EL (cell line): ENCODE results near the gene RPS6KL1.

Source experiments
- DNase-seq: peaks from one replicate; pipeline ENCODE4 v3.0.0-alpha.2; 2016

The RPS6KL1 gene

GRCh38 chr14:74911221-74911620 lies 11.8 kb downstream of the RPS6KL1 start:
- DNase-seq, result no peak

DNA sequence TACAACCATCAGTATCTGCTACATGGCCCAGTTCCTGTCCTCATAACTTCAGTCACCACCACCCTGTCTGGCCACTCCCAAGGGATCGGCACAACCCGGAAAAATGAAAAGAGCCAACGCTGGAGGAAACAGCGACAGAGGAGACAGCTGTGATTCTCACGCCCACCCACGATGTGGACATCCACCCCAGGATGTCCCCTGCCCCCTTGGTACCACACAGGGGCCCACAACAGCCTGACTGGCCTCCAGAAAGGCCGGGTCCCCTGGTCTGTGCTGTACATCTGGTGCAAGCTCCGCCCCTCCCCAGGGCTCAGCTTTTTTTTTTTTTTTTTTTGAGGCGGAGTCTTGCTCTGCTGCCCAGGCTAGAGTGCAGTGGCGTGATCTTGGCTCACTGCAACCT lies 12.5 kb downstream of the RPS6KL1 start:
- no peak for DNase-seq

- DNase-seq, result no peak
Observed at GRCh38 chr14:74909911-74910310, 13.1 kb downstream of the RPS6KL1 start.

DNA sequence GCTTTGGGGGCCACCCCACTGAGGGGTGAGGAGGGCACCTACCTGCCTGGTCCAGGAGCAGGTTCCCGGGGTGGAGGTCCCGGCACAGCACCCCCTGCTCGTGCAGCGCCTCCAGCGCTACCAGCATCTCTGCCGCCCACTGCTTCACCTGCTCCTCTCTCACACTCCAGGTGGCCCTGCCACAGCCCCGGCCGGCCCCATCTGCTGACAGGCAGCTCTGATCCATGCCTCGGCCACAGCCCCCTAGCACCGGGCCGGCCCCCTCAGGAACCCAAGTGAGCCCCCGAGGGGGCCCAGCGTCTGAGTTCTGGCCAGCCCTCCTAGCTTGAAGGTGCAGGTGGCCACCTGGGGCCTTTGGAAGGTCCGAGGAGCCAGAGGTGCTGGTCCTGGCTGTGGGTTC lies 13.6 kb downstream of the RPS6KL1 start:
- no peak for DNase-seq

GRCh38 chr14:74908861-74909341 lies 14.2 kb downstream of the RPS6KL1 start:
- DNase-seq, result no peak

DNA sequence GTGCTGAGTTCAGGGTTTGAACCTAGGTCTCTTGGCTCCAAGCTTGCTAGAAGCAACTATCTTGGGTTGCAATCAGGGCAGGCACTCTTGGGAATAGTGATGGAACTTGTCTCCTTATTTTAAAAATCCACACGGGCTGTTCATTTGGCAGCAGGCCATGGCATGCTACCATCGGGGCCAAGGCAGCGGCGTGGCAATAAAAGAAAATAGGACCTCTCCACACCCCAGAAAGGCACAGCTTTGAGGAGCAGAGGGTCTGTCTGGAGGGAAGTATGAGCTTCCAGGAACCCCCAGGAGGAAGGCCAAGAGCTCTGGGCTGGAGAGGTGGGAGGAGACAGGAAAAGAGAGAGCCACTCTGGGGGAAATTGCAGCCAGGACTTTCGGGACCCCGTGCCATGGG lies 15.3 kb downstream of the RPS6KL1 start:
- DNase-seq, result no peak

GRCh38 chr14:74906925-74907521 lies 16.0 kb downstream of the RPS6KL1 start:
- no peak for DNase-seq

DNA sequence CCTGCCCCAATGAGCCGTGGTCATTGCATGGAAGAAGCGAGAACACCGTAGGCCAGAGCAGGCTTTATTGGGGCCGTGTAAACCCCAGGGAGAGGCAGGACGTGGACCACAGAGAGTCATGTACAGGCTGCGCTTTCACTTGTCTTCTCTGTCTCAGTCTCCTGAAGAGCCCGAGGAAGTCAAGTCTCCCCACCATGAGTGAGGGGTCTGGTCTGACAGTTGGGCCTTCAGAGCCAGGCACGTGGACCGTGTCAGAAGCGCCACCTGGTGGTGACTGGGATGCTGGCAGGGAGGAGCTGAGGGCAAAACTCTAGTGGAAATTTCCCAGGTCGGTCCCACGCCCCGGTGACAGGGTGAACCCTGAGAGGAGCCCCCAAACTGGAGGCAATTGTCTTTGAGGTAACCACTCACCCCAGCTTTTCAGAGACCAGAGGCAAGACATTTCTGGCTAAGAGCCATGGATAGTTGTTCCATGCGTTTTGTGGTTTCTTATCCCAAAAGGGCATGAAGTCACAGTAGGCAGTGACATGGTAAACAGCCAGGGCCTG lies 17.4 kb downstream of the RPS6KL1 start:
- peak; percentile 57 for DNase-seq

DNA sequence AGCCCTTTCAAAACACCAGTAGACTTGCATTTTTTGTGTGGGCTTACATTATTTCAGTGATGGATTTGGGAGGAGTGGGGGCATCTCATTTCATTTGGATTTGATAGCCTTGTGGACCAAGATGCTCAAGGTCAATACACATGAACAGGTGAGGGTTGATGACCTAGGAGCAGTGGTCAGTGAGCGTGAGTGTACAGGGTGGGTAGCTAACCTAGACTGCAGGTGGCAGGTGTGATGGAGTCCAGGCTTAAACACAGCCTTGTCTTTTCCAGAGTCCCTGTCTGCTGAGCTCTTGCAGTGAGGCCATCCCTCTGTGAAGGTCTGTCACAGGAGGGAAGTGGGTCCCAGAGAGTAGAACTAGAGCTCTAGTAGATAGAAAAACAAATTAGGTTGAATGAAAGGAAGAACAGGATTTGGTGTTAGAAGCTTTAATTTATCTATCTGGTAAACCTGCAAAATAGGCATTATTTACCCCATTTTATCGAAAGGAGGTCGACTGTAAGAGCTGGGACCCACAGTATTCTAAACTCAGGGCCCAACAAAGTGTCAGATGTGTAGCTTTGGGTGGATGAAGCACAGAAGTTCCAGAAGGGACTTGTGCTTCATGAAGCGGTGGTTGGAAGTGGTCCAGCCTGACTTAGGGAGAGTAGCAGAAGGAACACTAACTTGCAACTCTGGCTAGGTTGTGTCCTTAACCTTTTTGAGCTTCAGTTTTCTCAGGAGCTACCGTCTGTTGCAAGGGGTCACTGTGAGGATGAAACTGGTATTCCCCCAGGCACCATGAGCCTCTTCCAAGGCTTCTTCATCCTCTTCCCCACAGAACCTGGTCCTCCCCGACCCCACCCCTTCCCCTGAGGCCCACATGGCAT lies 18.2 kb downstream of the RPS6KL1 start:
- DNase-seq, result no peak

DNA sequence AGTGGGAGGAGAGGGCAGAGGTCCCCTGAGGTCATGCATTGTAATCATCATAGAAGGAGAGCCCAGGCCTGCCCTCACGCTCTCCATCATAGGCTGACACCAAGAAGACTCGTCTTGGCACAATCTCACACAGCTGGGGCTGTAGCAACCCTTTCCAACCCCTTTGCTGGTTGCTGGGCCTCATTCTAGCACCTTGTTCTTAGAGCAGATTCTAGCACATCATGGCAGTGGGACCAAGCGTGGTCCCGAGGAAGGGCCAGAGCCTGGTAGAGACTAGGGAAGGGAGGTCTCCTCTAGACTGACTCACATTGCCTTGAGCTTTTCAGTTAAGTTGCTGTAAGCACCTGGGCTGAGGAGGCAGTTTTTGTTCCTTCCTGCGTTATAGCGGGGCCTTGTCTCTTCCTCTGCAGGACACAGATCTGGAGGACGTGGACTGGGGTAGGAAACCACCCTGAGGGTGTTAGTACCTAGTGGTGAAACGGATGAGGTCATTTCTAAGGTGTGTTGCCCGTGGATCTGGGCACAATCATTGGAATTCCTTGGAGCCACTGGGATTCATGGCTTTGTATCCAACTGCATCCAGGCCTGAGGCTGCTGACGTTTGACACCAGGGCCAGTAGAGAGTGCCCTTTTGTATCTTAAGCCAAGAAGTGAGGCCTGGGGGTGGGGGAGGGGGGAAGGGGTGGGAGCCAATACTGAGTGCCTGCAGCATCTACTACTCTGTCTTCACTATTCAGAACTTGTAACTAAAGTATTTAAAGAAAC lies 19.9 kb downstream of the RPS6KL1 start:
- DNase-seq, result no peak

- no peak for DNase-seq
Observed at GRCh38 chr14:74898694-74899093, 24.4 kb downstream of the RPS6KL1 start.

- DNase-seq, result no peak
Observed at GRCh38 chr14:74898083-74898482, 25.0 kb downstream of the RPS6KL1 start.

- no peak for DNase-seq
Observed at GRCh38 chr14:74897642-74898041, 25.4 kb downstream of the RPS6KL1 start.

DNA sequence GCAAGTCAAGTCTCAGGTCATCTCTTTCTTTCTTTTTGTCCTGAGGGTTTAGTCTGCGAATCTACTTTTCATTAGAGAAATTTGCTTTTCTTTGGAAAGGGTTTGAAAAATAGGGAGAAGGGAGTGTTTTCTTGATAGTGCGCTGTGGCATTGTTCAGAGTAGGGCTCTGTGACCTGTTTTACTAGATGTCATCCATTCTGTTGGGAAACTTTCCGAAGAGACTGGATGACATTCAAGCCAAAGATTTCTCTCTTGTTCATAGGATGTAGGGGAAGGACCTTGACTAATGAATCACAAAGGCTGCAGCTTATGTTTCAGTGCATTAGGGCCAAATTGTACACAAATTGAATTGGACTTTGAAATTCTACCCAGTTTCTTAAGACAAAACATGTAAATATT lies 26.7 kb downstream of the RPS6KL1 start:
- DNase-seq, result no peak

DNA sequence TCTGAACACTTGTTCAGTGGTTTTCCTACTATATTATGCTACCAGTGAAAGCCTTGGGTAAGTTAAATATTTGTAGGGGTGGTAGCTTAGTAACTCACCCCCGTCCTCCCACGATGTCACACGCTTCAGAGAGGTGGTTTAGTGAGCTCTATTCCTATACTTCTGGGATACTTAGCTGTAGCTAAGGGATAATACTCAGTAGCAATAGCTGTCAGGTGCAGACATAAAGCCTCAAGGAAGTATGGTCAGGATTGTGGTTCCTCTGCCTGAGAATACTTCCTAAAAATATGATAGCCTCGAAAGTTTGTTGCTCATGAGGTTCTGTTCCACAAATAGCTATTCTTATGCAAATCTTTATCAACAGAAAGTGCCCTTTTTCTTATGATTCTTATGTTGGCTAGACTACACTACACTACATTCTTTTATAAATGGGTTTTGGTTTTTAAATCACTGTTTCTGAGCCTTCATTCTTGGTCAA lies 29.4 kb downstream of the RPS6KL1 start:
- DNase-seq, result no peak

- DNase-seq, result no peak
Observed at GRCh38 chr14:74892745-74893144, 30.3 kb downstream of the RPS6KL1 start.

- no peak for DNase-seq
Observed at GRCh38 chr14:74891870-74892269, 31.2 kb downstream of the RPS6KL1 start.

DNA sequence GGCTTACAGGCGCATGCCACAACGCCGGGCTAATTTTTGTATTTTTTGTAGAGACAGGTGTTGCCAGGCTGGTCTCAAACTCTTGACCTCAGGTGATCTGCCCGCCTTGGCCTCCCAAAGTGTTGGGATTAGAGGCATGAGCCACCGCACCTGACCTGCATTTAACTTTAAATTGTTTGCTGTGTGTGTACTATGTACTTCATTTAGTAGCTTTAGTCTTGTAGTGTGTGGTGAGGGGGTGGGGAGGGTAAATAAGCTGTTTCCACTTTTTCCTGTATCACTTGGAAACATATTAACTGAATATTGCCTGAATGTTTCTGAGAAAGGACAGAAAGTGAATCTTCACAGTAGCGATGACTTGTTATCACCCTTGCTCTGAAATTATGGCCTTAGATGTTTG lies 32.8 kb downstream of the RPS6KL1 start:
- no peak for DNase-seq

- DNase-seq, result peak; percentile 61
Observed at GRCh38 chr14:74888164-74889158, 34.6 kb downstream of the RPS6KL1 start.

- peak; percentile 94 for DNase-seq
Observed at GRCh38 chr14:74886001-74886400, 37.1 kb downstream of the RPS6KL1 start.

- peak; percentile 48 for DNase-seq
Observed at GRCh38 chr14:74882103-74882920, 40.7 kb downstream of the RPS6KL1 start.
